HepG2 (cell line): ENCODE measurements around the gene AKTIP. TPM values are rescaled to one million over a fixed set of nuclear protein-coding genes. Genes with fewer than 3 reads are reported as not detected.

Experiments
- ATF3 ChIP-seq: sonication (generic); formaldehyde crosslinking; IDR thresholded peaks from 2 replicates; pipeline ENCODE4 v1.4.0; 2020; ENCODE audit warnings: missing genetic modification reagents
- CBX1 ChIP-seq: IDR thresholded peaks from one replicate; pipeline ENCODE4 v1.6.1; 2016; ENCODE audit warnings: antibody characterized with exemption, low read depth
- FOSL1 ChIP-seq: sonication (generic); formaldehyde crosslinking; IDR thresholded peaks from 2 replicates; pipeline ENCODE4 v1.9.0; 2021; ENCODE audit warnings: missing genetic modification reagents, borderline replicate concordance
- HOXD1 ChIP-seq: sonication (generic); formaldehyde crosslinking; IDR thresholded peaks from 2 replicates; pipeline ENCODE4 v1.5.0; 2020; ENCODE audit warnings: missing genetic modification reagents
- JDP2 ChIP-seq: sonication (generic); formaldehyde crosslinking; IDR thresholded peaks from 2 replicates; pipeline ENCODE4 v1.8.1; 2022; ENCODE audit warnings: missing genetic modification reagents, borderline replicate concordance
- KLF15 ChIP-seq: sonication (generic); formaldehyde crosslinking; IDR thresholded peaks from 2 replicates; pipeline ENCODE4 v1.8.1; 2023; ENCODE audit warnings: borderline replicate concordance, mild to moderate bottlenecking, inconsistent platforms, missing genetic modification reagents, mixed read lengths
- MXI1 ChIP-seq: IDR thresholded peaks from 3 replicates; pipeline ENCODE4 v1.6.1; 2012; ENCODE audit warnings: low read depth, low read length, inconsistent platforms, borderline replicate concordance
- MZF1 ChIP-seq: sonication (generic); formaldehyde crosslinking; IDR thresholded peaks from 2 replicates; pipeline ENCODE4 v1.8.1; 2023; ENCODE audit warnings: mild to moderate bottlenecking, missing genetic modification reagents, borderline replicate concordance
- NR0B2 ChIP-seq: sonication (generic); formaldehyde crosslinking; IDR thresholded peaks from 2 replicates; pipeline ENCODE4 v1.4.0; 2020; ENCODE audit warnings: mild to moderate bottlenecking, missing genetic modification reagents
- PRMT3 ChIP-seq: sonication (generic); formaldehyde crosslinking; IDR thresholded peaks from 2 replicates; pipeline ENCODE4 v1.8.1; 2022; ENCODE audit warnings: low read depth, mild to moderate bottlenecking, moderate library complexity, missing genetic modification reagents, borderline replicate concordance
- RXRB ChIP-seq: IDR thresholded peaks from 2 replicates; pipeline ENCODE4 v1.6.1; 2016; ENCODE audit warnings: borderline replicate concordance, missing genetic modification reagents, missing compliant biosample characterization
- THAP11 ChIP-seq: IDR thresholded peaks from 2 replicates; pipeline ENCODE4 v1.6.1; 2016; ENCODE audit warnings: missing biosample characterization, missing genetic modification reagents
- THRA ChIP-seq: sonication (generic); formaldehyde crosslinking; IDR thresholded peaks from 2 replicates; pipeline ENCODE4 v1.4.0; 2020; ENCODE audit warnings: missing genetic modification reagents, borderline replicate concordance
- WIZ ChIP-seq: sonication (generic); formaldehyde crosslinking; IDR thresholded peaks from 2 replicates; pipeline ENCODE4 v1.5.1; 2020; ENCODE audit warnings: mild to moderate bottlenecking, missing genetic modification reagents
- XBP1 ChIP-seq: sonication (generic); formaldehyde crosslinking; IDR thresholded peaks from 2 replicates; pipeline ENCODE4 v1.5.0; 2020; ENCODE audit warnings: missing genetic modification reagents
- ZBTB7B ChIP-seq: sonication (generic); formaldehyde crosslinking; IDR thresholded peaks from 2 replicates; pipeline ENCODE4 v1.4.0; 2020; ENCODE audit warnings: missing genetic modification reagents
- ZFP1 ChIP-seq: IDR thresholded peaks from 2 replicates; pipeline ENCODE4 v1.6.1; 2016
- ZKSCAN8 ChIP-seq: IDR thresholded peaks from 2 replicates; pipeline ENCODE4 v1.6.1; 2016; ENCODE audit warnings: borderline replicate concordance, missing genetic modification reagents, missing compliant biosample characterization
- ZNF232 ChIP-seq: sonication (generic); formaldehyde crosslinking; IDR thresholded peaks from 2 replicates; pipeline ENCODE4 v1.4.0; 2020; ENCODE audit warnings: missing genetic modification reagents, borderline replicate concordance
- ZNF251 ChIP-seq: sonication (generic); formaldehyde crosslinking; IDR thresholded peaks from 2 replicates; pipeline ENCODE4 v1.9.0; 2021; ENCODE audit warnings: mild to moderate bottlenecking, missing genetic modification reagents
- ZNF274 ChIP-seq: sonication (generic); formaldehyde crosslinking; IDR thresholded peaks from 2 replicates; pipeline ENCODE4 v1.5.1; 2020; ENCODE audit warnings: mild to moderate bottlenecking, missing genetic modification reagents
- ZNF468 ChIP-seq: sonication (generic); formaldehyde crosslinking; IDR thresholded peaks from 2 replicates; pipeline ENCODE4 v1.8.0; 2022; ENCODE audit warnings: mild to moderate bottlenecking, moderate library complexity, missing genetic modification reagents
- ZNF513 ChIP-seq: sonication (generic); formaldehyde crosslinking; conservative IDR thresholded peaks from 2 replicates; pipeline ENCODE4 v1.5.0; 2020; ENCODE audit warnings: missing genetic modification reagents
- ZNF543 ChIP-seq: sonication (generic); formaldehyde crosslinking; IDR thresholded peaks from 2 replicates; pipeline ENCODE4 v1.4.0; 2020; ENCODE audit warnings: mild to moderate bottlenecking, missing genetic modification reagents
- ZNF557 ChIP-seq: sonication (generic); formaldehyde crosslinking; IDR thresholded peaks from 2 replicates; pipeline ENCODE4 v1.4.0; 2020; ENCODE audit warnings: missing genetic modification reagents
- ZNF570 ChIP-seq: sonication (generic); formaldehyde crosslinking; IDR thresholded peaks from 2 replicates; pipeline ENCODE4 v1.4.0; 2020; ENCODE audit warnings: mild to moderate bottlenecking, missing genetic modification reagents, borderline replicate concordance
- ZNF816 ChIP-seq: sonication (generic); formaldehyde crosslinking; IDR thresholded peaks from 2 replicates; pipeline ENCODE4 v1.8.0; 2022; ENCODE audit warnings: missing genetic modification reagents, mild to moderate bottlenecking, borderline replicate concordance
- polyA plus RNA-seq, 8 experiments: library from polyadenylated mRNA; depleted of rRNA in 3 of 8; stranded (reverse) in 7 of 8; unstranded in 1 of 8; fragments of >200 nt; fragmentation: Illumina TruSeq in 4 of 8; extraction: Trizol in 4 of 8; gene quantifications; 2 replicates each; pipeline versions ENCODE4 v1.2.1 to v1.2.3, GENCODE V29; 2011 to 2016; ENCODE audit warnings: low read depth in 4 of 8, missing spikeins in 1 of 8, mixed read lengths in 1 of 8; ENCODE audit not compliant: insufficient read depth in 1 of 8
- total RNA-seq, 5 experiments: library from RNA; depleted of rRNA; stranded (reverse); fragments of >200 nt; fragmentation: Illumina TruSeq; extraction: Trizol; gene quantifications; 2 replicates each; pipeline ENCODE4 v1.2.3, GENCODE V29; 2016; ENCODE audit warnings: low read depth in 1 of 5

Gene AKTIP
- total and polyA plus RNA-seq, 2 of the 13 experiments (the other 11 are each of a cell fraction or from before 2014, with no cell fraction given): 28.8 to 49.0 TPM

GRCh38 chr16:53511403-53512280, 8.6 kb upstream of the AKTIP start (continued):
- TF ChIP-seq NR0B2 (CRISPR knock-in tag) (no peak), ZNF557 (no peak), CBX1 (no peak), HOXD1 (CRISPR knock-in tag) (no peak), ZNF251 (CRISPR knock-in tag) (no peak), MZF1 (CRISPR knock-in tag) (0 out of 2 replicates have a peak, but pooled peaks have one; percentile 69), ZNF274 (CRISPR knock-in tag) (no peak; the same call in 1 of the 2 replicates), ZNF513 (CRISPR knock-in tag) (no peak), THRA (peak; percentile 89), ZFP1 (CRISPR knock-in tag) (0 out of 2 replicates have a peak, but pooled peaks have one; percentile 41), KLF15 (no peak), JDP2 (CRISPR knock-in tag) (no peak), ZNF232 (no peak; the same call in 1 of the 2 replicates), THAP11 (CRISPR knock-in tag) (no peak; the same call in 1 of the 2 replicates), ZBTB7B (CRISPR knock-in tag) (peak; percentile 70), XBP1 (CRISPR knock-in tag) (no peak; the same call in 1 of the 2 replicates), ZNF816 (CRISPR knock-in tag) (no peak), ZNF543 (CRISPR knock-in tag) (no peak), PRMT3 (CRISPR knock-in tag) (no peak), ZNF468 (CRISPR knock-in tag) (no peak), WIZ (CRISPR knock-in tag) (0 out of 2 replicates have a peak, but pooled peaks have one; percentile 48), ZNF570 (CRISPR knock-in tag) (no peak), MXI1 (peak; percentile 62; the same call in 1 of the 3 replicates), ZKSCAN8 (CRISPR knock-in tag) (no peak; the same call in 1 of the 2 replicates), ATF3 (CRISPR knock-in tag) (peak; percentile 92), FOSL1 (CRISPR knock-in tag) (peak; percentile 62; the same call in 1 of the 2 replicates), RXRB (peak; percentile 55)
